Thyroid gland (tissue), 4 donors: ENCODE measurements around the gene OTUD7B.

Experiments used
- POLR2A ChIP-seq, 2 donors: fragments of 450-650 bp; IDR thresholded peaks; one replicate each; pipeline ENCODE4 v1.6.1; 2017; ENCODE audit warnings: antibody characterized with exemption in 2 of 2, mild to moderate bottlenecking in 2 of 2, moderate library complexity in 1 of 2
- TF ChIP-seq, protein P1 (sequence below), 6 experiments: fragments of 200-600 bp in 3 of 6; fragments of 450-650 bp in 3 of 6; sonication (generic) in 3 of 6; IDR thresholded peaks; one replicate each; pipeline ENCODE4 v1.5.1; 2016 to 2019; ENCODE audit warnings: antibody characterized with exemption in 6 of 6, mild to moderate bottlenecking in 2 of 6, inconsistent platforms in 1 of 6, moderate library complexity in 1 of 6

DNA sequence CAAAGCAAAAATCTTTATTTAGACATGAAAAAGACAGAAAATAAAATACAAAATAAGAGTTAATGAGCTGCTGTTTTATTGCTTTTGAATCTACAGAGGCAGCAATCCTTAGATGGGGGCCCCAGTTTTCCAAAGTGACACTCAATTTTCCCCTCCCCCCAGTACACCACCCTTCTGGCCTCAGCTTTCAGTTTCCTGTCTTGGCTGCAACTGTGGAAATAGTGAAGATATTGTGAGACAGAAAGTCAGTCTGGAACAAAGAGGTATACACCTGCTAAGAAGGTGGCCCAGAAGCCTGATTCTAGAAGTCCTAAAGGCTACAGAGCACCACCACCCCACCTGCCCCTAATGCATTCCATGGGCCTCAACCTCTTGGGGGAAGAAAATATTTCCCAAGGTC, 72.8 kb downstream of the OTUD7B start:
- TF ChIP-seq, protein P1, sequence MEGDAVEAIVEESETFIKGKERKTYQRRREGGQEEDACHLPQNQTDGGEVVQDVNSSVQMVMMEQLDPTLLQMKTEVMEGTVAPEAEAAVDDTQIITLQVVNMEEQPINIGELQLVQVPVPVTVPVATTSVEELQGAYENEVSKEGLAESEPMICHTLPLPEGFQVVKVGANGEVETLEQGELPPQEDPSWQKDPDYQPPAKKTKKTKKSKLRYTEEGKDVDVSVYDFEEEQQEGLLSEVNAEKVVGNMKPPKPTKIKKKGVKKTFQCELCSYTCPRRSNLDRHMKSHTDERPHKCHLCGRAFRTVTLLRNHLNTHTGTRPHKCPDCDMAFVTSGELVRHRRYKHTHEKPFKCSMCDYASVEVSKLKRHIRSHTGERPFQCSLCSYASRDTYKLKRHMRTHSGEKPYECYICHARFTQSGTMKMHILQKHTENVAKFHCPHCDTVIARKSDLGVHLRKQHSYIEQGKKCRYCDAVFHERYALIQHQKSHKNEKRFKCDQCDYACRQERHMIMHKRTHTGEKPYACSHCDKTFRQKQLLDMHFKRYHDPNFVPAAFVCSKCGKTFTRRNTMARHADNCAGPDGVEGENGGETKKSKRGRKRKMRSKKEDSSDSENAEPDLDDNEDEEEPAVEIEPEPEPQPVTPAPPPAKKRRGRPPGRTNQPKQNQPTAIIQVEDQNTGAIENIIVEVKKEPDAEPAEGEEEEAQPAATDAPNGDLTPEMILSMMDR (IDR thresholded peaks at IDR 0.05): no peak
- TF ChIP-seq POLR2A (IDR thresholded peaks at IDR 0.05): no peak
